HG03159 (cell line): ENCODE measurements around the gene LYPD6B.
"Not testable (repeated sequence)": the region's sequence is repeated elsewhere in the genome, so short reads cannot be mapped to it uniquely, and the experiment has no call there.

Experiments
- ATAC-seq: cut with Tn5 transposase; IDR thresholded peaks from one replicate; pipeline ENCODE4 v1.9.1; 2021; ENCODE audit warnings: mild to moderate bottlenecking, moderate library complexity; ENCODE audit not compliant: unreplicated experiment

LYPD6B gene

DNA sequence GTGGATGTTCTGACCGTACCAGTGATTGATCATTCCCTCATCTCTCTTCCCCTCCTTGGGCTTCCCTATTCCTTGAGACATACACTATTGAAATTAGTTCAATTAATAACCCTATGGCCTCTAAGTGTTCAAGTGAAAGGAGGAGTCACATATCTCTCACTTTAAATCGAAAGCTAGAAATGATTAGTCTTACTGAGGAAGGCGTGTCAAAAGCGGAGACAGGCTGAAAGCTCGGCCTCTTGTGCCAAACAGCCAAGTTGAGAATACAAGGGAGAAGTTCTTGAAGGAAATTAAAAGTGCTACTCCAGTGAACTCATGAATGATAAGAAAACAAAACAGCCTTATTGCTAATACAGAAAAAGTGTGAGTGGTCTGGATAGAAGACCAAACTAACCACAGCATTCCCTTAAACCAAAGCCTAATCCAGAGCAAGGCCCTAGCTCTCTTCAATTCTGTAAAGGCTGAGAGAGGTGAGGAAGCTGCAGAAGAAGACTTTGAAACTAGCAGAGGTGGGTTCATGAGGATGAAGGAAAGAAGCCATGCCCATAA lies 147.5 kb downstream of the LYPD6B start:
- no peak for ATAC-seq

DNA sequence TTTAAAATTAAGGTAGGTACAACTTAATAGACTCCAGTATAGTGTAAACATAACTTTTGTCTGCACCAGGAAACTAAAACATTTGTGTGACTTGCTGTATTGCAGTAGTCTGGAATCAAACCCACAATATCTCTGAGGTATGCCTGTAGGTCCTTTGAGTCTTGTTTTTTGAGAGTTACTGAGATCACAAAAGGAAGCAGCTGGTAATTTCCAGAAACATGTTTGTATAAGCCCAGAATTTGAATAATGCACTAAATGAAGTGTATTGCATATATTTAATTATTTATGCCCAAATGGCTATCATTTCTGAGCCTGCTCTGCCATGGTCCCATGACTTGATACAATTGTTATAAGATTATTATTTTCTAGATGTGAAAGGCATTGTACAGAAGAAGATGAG lies 148.6 kb downstream of the LYPD6B start:
- no peak for ATAC-seq

DNA sequence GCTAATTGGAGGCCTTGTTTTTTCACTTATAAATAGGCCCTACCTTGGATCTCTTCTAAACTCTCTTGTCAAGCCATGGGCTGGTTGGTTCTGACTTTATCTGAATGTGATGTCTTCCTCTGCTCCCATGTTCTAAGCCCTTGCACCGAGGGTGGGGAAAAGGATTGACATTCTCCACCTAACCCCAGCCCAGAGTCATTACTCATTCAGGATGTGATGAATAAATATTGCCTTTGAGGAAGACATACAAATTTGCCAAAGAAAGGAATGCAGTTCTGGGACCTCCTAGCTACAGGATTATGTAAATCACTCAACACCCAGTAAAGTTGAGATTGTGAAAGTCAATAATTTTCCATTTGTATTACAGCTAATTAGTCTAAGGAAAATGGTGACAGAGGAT lies 149.8 kb downstream of the LYPD6B start:
- ATAC-seq, result no peak

DNA sequence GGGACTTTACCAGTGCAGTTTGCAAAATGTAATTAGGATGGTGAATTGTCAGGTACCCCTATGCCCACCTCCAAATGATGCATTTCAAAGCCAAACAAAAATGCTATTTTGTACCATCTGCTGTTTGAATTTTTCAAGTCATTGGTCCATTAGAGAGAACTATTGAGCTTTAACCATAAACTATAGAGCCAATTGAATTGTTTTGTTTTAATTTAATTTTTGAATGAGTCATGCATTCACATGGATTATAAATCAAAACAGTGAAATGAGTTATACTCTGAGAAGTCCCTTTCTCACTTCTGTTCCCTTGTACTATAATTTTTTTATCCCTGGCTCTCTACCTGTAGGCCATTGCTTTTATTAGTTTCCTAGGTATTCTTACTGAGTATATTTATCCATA lies 151.3 kb downstream of the LYPD6B start:
- no peak for ATAC-seq

- no peak for ATAC-seq
These were observed 153.4 kb downstream of the LYPD6B start for GRCh38 chr2:149191915-149192314.

- no peak for ATAC-seq
These were observed 153.9 kb downstream of the LYPD6B start for GRCh38 chr2:149192427-149192826.

DNA sequence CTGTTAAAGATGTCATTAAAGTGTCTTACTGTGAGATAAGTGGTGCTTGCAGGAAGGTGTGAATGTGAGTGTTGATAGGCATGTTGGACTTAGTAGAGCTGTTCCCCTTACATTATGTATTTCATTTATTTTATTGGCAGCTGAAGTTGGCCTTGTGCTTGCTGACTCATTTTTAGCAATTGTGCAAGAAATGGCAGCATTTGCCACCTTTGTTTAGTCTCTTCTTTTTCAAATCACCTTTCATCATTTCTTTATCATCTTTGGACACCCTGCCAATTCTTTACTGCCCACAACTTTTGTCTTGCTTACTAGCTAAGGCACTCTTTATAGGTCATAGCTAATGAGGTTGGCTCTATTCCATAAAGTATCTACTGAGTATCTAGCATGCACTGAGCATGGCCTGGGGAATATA lies 161.6 kb downstream of the LYPD6B start:
- ATAC-seq, result no peak

- ATAC-seq, result no peak
These were observed 166.2 kb downstream of the LYPD6B start for GRCh38 chr2:149204686-149205085.

- no peak for ATAC-seq
These were observed 166.6 kb downstream of the LYPD6B start for GRCh38 chr2:149205143-149205542.

- peak; percentile 54 for ATAC-seq
These were observed 175.4 kb downstream of the LYPD6B start for GRCh38 chr2:149213764-149214493.

- ATAC-seq, result no peak
These were observed 180.0 kb downstream of the LYPD6B start for GRCh38 chr2:149218497-149218896.

- ATAC-seq, result no peak
These were observed 181.4 kb downstream of the LYPD6B start for GRCh38 chr2:149219856-149220255.

GRCh38 chr2:149221002-149221401 lies 182.5 kb downstream of the LYPD6B start:
- no peak for ATAC-seq

GRCh38 chr2:149221898-149222297 lies 183.4 kb downstream of the LYPD6B start:
- no peak for ATAC-seq

GRCh38 chr2:149223472-149224095 lies 185.1 kb downstream of the LYPD6B start:
- ATAC-seq, result no peak

DNA sequence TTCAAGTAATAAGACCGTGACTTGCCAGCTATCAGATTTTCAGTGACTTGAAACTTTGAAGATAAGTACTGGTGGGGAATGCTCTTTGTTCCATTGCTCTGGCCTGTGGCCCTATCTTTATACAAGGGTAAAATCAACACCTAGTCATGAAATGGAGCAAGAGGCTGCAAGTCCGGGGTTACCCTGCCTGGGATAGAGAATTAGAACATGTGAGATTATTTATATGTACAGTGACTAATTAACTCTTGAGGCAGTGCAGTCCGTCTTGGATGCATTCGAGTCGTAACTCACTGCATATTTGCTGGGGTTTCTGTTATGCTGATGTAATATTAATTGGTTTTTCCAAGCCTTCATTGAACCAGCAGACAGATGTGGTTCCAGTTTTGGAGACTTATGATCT lies 186.0 kb downstream of the LYPD6B start:
- ATAC-seq, result no peak

- ATAC-seq, result no peak
These were observed 186.9 kb downstream of the LYPD6B start for GRCh38 chr2:149225446-149225845.

DNA sequence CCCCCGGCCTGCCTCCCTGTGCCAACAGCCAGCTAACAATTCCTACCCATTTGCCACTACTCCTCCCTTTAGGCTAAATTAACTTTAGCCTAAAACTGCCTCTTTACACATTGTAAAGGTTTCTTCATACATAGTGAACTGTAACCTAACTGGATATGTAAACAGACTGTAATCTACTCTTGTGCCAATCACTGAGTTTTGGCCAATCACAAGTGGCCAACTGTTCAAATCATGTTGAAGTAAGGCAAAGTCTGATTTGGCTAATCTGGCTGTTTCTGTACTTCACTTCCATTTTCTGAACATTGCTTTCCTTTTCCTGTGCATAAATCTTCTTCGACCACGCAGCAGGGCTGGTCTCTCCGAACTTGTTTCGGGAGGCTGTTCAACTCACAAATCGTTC lies 188.3 kb downstream of the LYPD6B start:
- ATAC-seq, result no peak

DNA sequence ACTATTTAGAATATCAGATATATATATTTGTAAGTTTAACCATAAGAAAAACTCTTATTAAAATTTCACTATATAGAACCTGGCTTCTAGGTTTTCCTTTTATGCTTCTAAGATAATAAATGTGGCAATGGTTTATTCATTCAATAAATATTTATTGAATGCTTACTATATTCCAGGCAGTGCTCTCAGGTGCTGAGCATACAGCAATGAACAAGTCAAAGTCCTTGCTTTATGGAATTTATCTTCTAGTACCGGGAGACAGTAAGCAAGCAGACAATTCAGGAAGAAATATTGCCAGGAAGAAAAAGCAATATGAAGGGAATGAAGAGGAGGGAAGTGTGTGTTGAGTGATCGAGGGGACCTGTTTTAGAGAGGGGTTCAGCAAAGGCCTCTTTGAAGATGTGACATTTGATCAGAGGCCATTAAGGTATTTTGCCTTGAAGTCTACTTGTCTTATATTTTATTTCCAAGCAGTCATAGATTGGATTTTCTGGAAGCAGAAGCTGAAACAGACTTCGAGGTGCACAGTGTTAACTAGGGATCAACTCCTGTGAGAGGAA lies 197.4 kb downstream of the LYPD6B start:
- ATAC-seq, result no peak

DNA sequence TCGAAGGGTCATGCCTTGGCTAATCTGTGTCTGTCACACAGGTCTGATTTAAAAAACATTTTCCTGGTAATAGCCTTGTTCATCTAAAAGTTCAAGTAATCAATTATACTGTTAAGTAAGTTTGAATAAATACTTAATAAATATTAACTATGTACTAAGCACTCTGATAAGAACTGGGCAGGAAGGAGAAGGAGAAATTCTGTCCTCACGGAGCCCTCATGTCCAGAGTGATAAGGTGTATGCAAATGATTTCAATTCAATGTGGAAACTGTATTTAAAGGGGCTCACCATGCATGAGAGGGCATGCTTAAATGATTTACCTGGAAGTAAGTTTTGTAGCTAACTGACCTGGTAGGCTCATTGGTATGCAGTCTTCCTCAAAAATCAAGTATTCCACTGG lies 197.9 kb downstream of the LYPD6B start:
- no peak for ATAC-seq

DNA sequence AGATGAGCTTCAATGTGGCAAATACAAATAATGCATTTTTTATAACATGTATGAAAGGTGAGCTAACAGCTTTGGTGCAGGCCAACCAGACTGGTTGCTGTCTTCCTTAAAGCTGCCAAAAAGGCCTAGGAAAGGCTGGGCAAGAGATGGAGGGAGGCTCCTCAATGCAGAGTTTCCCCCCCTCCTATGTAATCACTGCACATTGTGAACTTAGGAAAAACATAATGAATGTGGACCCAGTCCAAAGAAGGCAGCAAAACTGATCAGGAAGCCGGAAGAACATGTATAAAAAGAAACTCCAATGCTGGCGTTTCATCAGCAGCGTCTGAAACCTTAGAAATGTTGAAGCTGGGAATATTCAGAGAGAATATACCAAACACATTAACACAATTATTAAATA lies 207.7 kb downstream of the LYPD6B start:
- no peak for ATAC-seq

DNA sequence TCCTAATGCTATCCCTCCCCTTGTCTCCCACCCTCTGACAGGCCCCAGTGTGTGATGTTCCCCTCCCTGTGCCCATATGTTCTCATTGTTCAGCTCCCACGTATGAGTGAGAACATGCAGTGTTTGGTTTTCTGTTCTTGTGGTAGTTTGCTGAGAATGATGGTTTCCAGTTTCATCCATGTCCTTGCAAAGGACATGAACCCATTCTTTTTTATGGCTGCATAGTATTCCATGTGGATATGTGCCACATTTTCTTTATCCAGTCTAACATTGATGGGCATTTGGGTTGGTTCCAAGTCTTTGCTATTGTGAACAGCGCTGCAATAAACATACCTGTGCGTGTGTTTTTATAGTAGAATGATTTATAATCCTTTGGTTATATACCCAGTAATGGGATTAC lies 212.9 kb downstream of the LYPD6B start:
- not testable (repeated sequence) for ATAC-seq
